Measurements from ENCODE around the gene ELP1.

- TF ChIP-seq, protein P1, sequence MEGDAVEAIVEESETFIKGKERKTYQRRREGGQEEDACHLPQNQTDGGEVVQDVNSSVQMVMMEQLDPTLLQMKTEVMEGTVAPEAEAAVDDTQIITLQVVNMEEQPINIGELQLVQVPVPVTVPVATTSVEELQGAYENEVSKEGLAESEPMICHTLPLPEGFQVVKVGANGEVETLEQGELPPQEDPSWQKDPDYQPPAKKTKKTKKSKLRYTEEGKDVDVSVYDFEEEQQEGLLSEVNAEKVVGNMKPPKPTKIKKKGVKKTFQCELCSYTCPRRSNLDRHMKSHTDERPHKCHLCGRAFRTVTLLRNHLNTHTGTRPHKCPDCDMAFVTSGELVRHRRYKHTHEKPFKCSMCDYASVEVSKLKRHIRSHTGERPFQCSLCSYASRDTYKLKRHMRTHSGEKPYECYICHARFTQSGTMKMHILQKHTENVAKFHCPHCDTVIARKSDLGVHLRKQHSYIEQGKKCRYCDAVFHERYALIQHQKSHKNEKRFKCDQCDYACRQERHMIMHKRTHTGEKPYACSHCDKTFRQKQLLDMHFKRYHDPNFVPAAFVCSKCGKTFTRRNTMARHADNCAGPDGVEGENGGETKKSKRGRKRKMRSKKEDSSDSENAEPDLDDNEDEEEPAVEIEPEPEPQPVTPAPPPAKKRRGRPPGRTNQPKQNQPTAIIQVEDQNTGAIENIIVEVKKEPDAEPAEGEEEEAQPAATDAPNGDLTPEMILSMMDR (conservative IDR thresholded peaks at IDR 0.05; ENCODE audit: low read length): no peak
- no peak for TF ChIP-seq EZH2phosphoT487 (IDR thresholded peaks at IDR 0.05; ENCODE audit: borderline replicate concordance)
Observed at GRCh38 chr9:108960331-108960730, 26.4 kb upstream of the ELP1 start.

Measured in Loucy (cell line).